Fibroblast of lung (primary cell): ENCODE measurements around the gene BABAM2. TPM values are rescaled to one million over a fixed set of nuclear protein-coding genes. Genes with fewer than 3 reads are reported as not detected.

Experiments used
- DNase-seq, 2 donors: peaks; one replicate each; pipeline versions ENCODE4 v3.0.0 to v3.0.0-alpha.2; 2010; ENCODE audit warnings: low read depth in 2 of 2
- H2AFZ ChIP-seq: 2 replicates; pipeline ENCODE4 v1.5.1; 2012; ENCODE audit warnings: low read length, control low read depth, inconsistent platforms
- H3K27ac ChIP-seq: 2 replicates; pipeline ENCODE4 v1.5.1; 2011; ENCODE audit warnings: low read length, control low read depth; ENCODE audit not compliant: insufficient read depth
- H3K27me3 ChIP-seq: 2 replicates; pipeline ENCODE4 v1.5.1; 2011; ENCODE audit warnings: mild to moderate bottlenecking, low read length; ENCODE audit not compliant: control insufficient read depth, insufficient read depth
- H3K36me3 ChIP-seq: 2 replicates; pipeline ENCODE4 v1.5.1; 2011; ENCODE audit warnings: low read length; ENCODE audit not compliant: control insufficient read depth, insufficient read depth
- H3K4me1 ChIP-seq: 2 replicates; pipeline ENCODE4 v1.5.1; 2011; ENCODE audit warnings: low read length; ENCODE audit not compliant: control insufficient read depth, insufficient read depth; ENCODE audit errors: extremely low read depth
- H3K4me2 ChIP-seq: 2 replicates; pipeline ENCODE4 v1.5.1; 2011; ENCODE audit warnings: low read length, control low read depth; ENCODE audit not compliant: insufficient read depth; ENCODE audit errors: extremely low read depth
- H3K4me3 ChIP-seq, 4 experiments: fragments of 200-600 bp in 1 of 4; sonication (generic) in 1 of 4; replicated peaks in 1 of 4; 2 replicates each; pipeline ENCODE4 v1.5.1; 2011 to 2016; ENCODE audit warnings: low read length in 4 of 4, low read depth in 3 of 4, mild to moderate bottlenecking in 3 of 4, control low read depth in 2 of 4, inconsistent platforms in 1 of 4, mixed read lengths in 1 of 4; ENCODE audit not compliant: insufficient read depth in 1 of 4; ENCODE audit errors: control extremely low read depth in 1 of 4
- H3K79me2 ChIP-seq: 2 replicates; pipeline ENCODE4 v1.5.1; 2012; ENCODE audit warnings: mild to moderate bottlenecking, low read length, inconsistent platforms; ENCODE audit not compliant: control insufficient read depth, insufficient read depth
- H3K9ac ChIP-seq: 2 replicates; pipeline ENCODE4 v1.5.1; 2011; ENCODE audit warnings: mild to moderate bottlenecking, low read length, control low read depth; ENCODE audit not compliant: insufficient read depth
- H3K9me3 ChIP-seq: 2 replicates; pipeline ENCODE4 v1.5.1; 2012; ENCODE audit warnings: low read depth, low read length; ENCODE audit not compliant: control insufficient read depth, insufficient read depth
- H4K20me1 ChIP-seq: 2 replicates; pipeline ENCODE4 v1.5.1; 2011; ENCODE audit warnings: low read length; ENCODE audit not compliant: control insufficient read depth, insufficient read depth; ENCODE audit errors: extremely low read depth
- EZH2 ChIP-seq: IDR thresholded peaks from 2 replicates; pipeline ENCODE4 v1.5.1; 2012; ENCODE audit warnings: low read length, control low read depth, mild to moderate bottlenecking; ENCODE audit errors: missing control alignments
- polyA plus RNA-seq, 2 donors: library from polyadenylated mRNA; depleted of rRNA in 1 of 2; stranded (reverse) in 1 of 2; unstranded in 1 of 2; fragments of >200 nt; gene quantifications; 2 replicates each; pipeline ENCODE4 v1.2.1, GENCODE V29; 2011 to 2012; ENCODE audit warnings: missing spikeins in 1 of 2
- total RNA-seq: library from RNA; depleted of rRNA; stranded (reverse); fragments of >200 nt; gene quantifications from 2 replicates; pipeline ENCODE4 v1.2.1, GENCODE V29; 2014
- TF ChIP-seq, protein P1 (sequence below), 2 donors: IDR thresholded peaks in 1 of 2; conservative IDR thresholded peaks in 1 of 2; 1 replicate in 1 of 2; 2 replicates in 1 of 2; pipeline ENCODE4 v1.5.1; 2011 to 2012; ENCODE audit warnings: low read length in 2 of 2, control low read depth in 1 of 2, inconsistent platforms in 1 of 2, low read depth in 1 of 2, mild to moderate bottlenecking in 1 of 2

BABAM2 gene
- total and polyA plus RNA-seq, 2 donors (not counting 1 experiment from before 2014, with no cell fraction given): 25.6 to 33.4 TPM

DNA sequence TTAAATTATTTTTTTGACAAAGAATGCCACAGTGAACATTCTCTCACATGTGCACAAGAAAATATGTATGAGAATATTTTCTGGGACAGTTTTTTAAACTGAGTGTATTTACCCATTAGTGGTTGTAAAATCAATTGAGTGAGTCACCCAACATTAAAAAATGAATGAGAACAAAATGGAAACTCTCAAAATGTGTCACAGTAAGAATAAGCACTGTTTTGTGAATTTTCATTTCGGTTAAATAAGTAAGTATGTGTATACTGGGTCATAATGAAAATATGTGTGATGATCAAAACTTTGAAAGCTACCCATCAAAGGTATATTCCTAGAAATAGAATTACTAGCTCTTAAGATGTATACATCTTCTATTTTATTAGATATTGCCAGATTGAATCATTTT lies 11.6 kb downstream of the BABAM2 start:
- Histone ChIP-seq H2AFZ (no peak overlapping the region), H3K9ac (no peak overlapping the region), H3K36me3 (no peaks in the 10 kb centered on the region), H3K79me2 (no peaks in the 10 kb centered on the region), H3K27me3 (no peaks in the 10 kb centered on the region), H3K4me2 (no peak overlapping the region), H3K9me3 (no peaks in the 10 kb centered on the region), H3K4me3 (no peak overlapping the region), H3K27ac (no peak overlapping the region), H4K20me1 (no peaks in the 10 kb centered on the region), H3K4me1 (peaks cover 3% of the 10 kb centered on the region)
- no peak for DNase-seq
- no peak for TF ChIP-seq EZH2
- TF ChIP-seq, protein P1, sequence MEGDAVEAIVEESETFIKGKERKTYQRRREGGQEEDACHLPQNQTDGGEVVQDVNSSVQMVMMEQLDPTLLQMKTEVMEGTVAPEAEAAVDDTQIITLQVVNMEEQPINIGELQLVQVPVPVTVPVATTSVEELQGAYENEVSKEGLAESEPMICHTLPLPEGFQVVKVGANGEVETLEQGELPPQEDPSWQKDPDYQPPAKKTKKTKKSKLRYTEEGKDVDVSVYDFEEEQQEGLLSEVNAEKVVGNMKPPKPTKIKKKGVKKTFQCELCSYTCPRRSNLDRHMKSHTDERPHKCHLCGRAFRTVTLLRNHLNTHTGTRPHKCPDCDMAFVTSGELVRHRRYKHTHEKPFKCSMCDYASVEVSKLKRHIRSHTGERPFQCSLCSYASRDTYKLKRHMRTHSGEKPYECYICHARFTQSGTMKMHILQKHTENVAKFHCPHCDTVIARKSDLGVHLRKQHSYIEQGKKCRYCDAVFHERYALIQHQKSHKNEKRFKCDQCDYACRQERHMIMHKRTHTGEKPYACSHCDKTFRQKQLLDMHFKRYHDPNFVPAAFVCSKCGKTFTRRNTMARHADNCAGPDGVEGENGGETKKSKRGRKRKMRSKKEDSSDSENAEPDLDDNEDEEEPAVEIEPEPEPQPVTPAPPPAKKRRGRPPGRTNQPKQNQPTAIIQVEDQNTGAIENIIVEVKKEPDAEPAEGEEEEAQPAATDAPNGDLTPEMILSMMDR (conservative IDR thresholded peaks at IDR 0.05 in 1 of 2, IDR thresholded peaks at IDR 0.05 in 1 of 2; ENCODE audit: low read depth in 1 of 2, low read length in 2 of 2): no peak

DNA sequence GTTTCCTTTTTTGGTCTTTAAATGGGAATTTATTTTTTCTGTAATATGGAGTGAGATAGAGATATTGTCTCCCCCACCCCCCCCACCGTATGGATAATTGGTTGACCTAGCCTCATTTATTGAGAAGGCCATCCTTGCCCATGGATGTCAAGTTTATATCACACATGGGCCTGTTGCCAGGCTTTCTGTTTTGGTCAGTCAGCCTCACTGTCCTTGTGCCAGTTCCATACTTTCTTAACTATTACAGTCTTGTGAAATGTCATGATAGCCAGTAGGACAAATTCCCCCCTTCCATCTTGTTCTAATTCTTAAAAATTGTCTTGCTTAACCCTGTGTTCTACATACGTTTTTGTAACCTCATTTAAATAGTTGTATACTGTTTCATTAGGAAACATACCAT lies 12.5 kb downstream of the BABAM2 start:
- no peaks in the 10 kb centered on the region for H3K9me3 ChIP-seq
- H4K20me1 ChIP-seq: no peaks in the 10 kb centered on the region
- no peak overlapping the region for H3K27ac ChIP-seq
- no peak overlapping the region for H3K9ac ChIP-seq
- H3K36me3 ChIP-seq: no peaks in the 10 kb centered on the region
- no peak overlapping the region for H3K4me2 ChIP-seq
- no peaks in the 10 kb centered on the region for H3K79me2 ChIP-seq
- H2AFZ ChIP-seq: no peak overlapping the region
- H3K4me3 ChIP-seq: no peak overlapping the region
- H3K27me3 ChIP-seq: no peaks in the 10 kb centered on the region
- no peak for TF ChIP-seq EZH2
- TF ChIP-seq, protein P1 (conservative IDR thresholded peaks at IDR 0.05 in 1 of 2, IDR thresholded peaks at IDR 0.05 in 1 of 2; ENCODE audit: low read depth in 1 of 2, low read length in 2 of 2): no peak
- peaks cover 3% of the 10 kb centered on the region for H3K4me1 ChIP-seq
- DNase-seq: peak in 1 of 2 donors; percentile 23

DNA sequence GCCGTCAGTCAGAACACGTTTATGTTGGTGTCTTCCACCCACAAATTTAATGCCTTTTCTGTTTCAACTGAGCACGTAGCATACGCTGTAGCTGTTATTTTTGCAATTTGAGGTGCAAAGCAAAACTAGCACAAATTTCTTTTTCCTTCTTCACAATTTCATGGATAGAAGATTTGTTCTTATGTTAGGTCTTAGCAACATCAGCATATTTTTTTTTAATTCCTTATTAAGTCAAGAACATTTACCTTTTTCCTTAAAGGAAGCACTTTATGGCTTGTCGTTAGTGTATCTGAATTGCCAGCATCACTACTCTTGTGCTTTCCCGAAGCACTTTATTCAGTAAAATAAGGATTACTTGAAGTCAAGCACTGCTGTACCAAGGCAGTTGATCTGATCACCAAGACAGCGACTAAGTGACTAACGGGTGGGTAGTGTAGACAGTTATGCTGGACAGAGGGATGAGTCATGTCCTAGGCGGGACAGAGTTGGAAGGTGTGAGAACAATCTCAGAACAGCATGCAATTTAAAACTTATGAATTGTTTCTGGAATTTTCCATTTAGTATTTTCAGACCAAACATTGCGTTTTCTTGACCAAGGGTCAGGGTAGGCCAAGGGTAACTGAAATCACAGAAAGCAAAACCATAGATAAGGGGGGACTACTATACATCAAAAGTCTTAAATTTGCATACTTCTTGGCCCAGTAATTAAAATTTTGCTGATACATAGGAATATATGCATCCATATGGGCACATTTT lies 13.3 kb downstream of the BABAM2 start:
- no peak for TF ChIP-seq EZH2
- TF ChIP-seq, protein P1 (conservative IDR thresholded peaks at IDR 0.05 in 1 of 2, IDR thresholded peaks at IDR 0.05 in 1 of 2; ENCODE audit: low read depth in 1 of 2, low read length in 2 of 2): no peak
- peak; percentile 62 to 81 for DNase-seq
- Histone ChIP-seq H3K79me2 (no peaks in the 10 kb centered on the region), H2AFZ (no peak overlapping the region), H3K9me3 (no peaks in the 10 kb centered on the region), H3K4me1 (peaks cover 3% of the 10 kb centered on the region), H3K4me3 (no peak overlapping the region), H4K20me1 (no peaks in the 10 kb centered on the region), H3K36me3 (no peaks in the 10 kb centered on the region), H3K27ac (no peak overlapping the region), H3K27me3 (no peaks in the 10 kb centered on the region), H3K4me2 (no peak overlapping the region), H3K9ac (no peak overlapping the region)
